Liver (tissue), 9 donors: ENCODE results near the gene ANKRD9. TPM values are rescaled to one million over a fixed set of nuclear protein-coding genes. Genes with fewer than 3 reads are reported as not detected.

Source experiments
- DNase-seq: peaks from one replicate; pipeline ENCODE4 v3.0.0-alpha.2; 2017; ENCODE audit warnings: low spot score
- H3K27ac ChIP-seq, 2 donors: one replicate each; pipeline ENCODE4 v1.7.0; 2013; ENCODE audit warnings: inconsistent platforms in 2 of 2, low read length in 2 of 2, control low read depth in 1 of 2, low read depth in 1 of 2, mild to moderate bottlenecking in 1 of 2
- H3K27me3 ChIP-seq, 4 donors: one replicate each; pipeline versions ENCODE4 v1.6.1 to v1.7.0; 2013; ENCODE audit warnings: low read length in 3 of 4, inconsistent platforms in 1 of 4, mild to moderate bottlenecking in 1 of 4, moderate library complexity in 1 of 4; ENCODE audit not compliant: control insufficient read depth in 4 of 4, insufficient read depth in 4 of 4
- H3K36me3 ChIP-seq, 4 donors: one replicate each; pipeline versions ENCODE4 v1.6.1 to v1.7.0; 2013; ENCODE audit warnings: low read length in 3 of 4, mild to moderate bottlenecking in 3 of 4, low read depth in 1 of 4, moderate library complexity in 1 of 4; ENCODE audit not compliant: control insufficient read depth in 4 of 4, insufficient read depth in 3 of 4
- H3K4me1 ChIP-seq, 4 donors: one replicate each; pipeline versions ENCODE4 v1.6.1 to v1.7.0; 2013; ENCODE audit warnings: low read length in 3 of 4, mild to moderate bottlenecking in 3 of 4, moderate library complexity in 1 of 4; ENCODE audit not compliant: control insufficient read depth in 4 of 4, insufficient read depth in 4 of 4
- H3K4me3 ChIP-seq, 3 donors: one replicate each; pipeline versions ENCODE4 v1.6.1 to v1.7.0; 2013; ENCODE audit warnings: low read length in 3 of 3, control low read depth in 1 of 3, low read depth in 1 of 3, mild to moderate bottlenecking in 1 of 3
- H3K9ac ChIP-seq, 2 donors: one replicate each; pipeline ENCODE4 v1.7.0; 2013; ENCODE audit warnings: low read length in 2 of 2, mild to moderate bottlenecking in 2 of 2, moderate library complexity in 2 of 2, control low read depth in 1 of 2, low read depth in 1 of 2
- H3K9me3 ChIP-seq, 4 donors: one replicate each; pipeline versions ENCODE4 v1.6.1 to v1.7.0; 2013; ENCODE audit warnings: low read length in 3 of 4; ENCODE audit not compliant: control insufficient read depth in 4 of 4
- ATF3 ChIP-seq: IDR thresholded peaks from 2 replicates; pipeline ENCODE4 v1.6.1; 2016; ENCODE audit warnings: antibody characterized with exemption
- CTCF ChIP-seq: fragments of 150-350 bp; IDR thresholded peaks from 2 replicates; pipeline ENCODE4 v1.5.1; 2017; ENCODE audit warnings: improper control_type of control experiment, low read depth, low read length; ENCODE audit not compliant: missing input control
- EGR1 ChIP-seq, 2 donors: IDR thresholded peaks; 2 replicates each; pipeline ENCODE4 v1.6.1; 2016 to 2018; ENCODE audit warnings: antibody characterized with exemption in 2 of 2, low read depth in 2 of 2
- FOXA2 ChIP-seq: IDR thresholded peaks from 2 replicates; pipeline ENCODE4 v1.6.1; 2016; ENCODE audit warnings: antibody characterized with exemption
- GABPA ChIP-seq, 2 donors: IDR thresholded peaks in 1 of 2; conservative IDR thresholded peaks in 1 of 2; 2 replicates each; pipeline ENCODE4 v1.6.1; 2016; ENCODE audit warnings: antibody characterized with exemption in 2 of 2, mild to moderate bottlenecking in 1 of 2, moderate library complexity in 1 of 2
- HNF4A ChIP-seq, 2 donors: conservative IDR thresholded peaks; 2 replicates each; pipeline ENCODE4 v1.6.1; 2016; ENCODE audit warnings: antibody characterized with exemption in 2 of 2, mild to moderate bottlenecking in 2 of 2
- HNF4G ChIP-seq: IDR thresholded peaks from 2 replicates; pipeline ENCODE4 v1.6.1; 2016; ENCODE audit warnings: antibody characterized with exemption
- JUND ChIP-seq, 2 donors: IDR thresholded peaks; 2 replicates each; pipeline ENCODE4 v1.6.1; 2016; ENCODE audit warnings: antibody characterized with exemption in 2 of 2
- MAX ChIP-seq: IDR thresholded peaks from 2 replicates; pipeline ENCODE4 v1.6.1; 2016; ENCODE audit warnings: antibody characterized with exemption
- NR2F2 ChIP-seq: IDR thresholded peaks from 2 replicates; pipeline ENCODE4 v1.6.1; 2016; ENCODE audit warnings: antibody characterized with exemption
- RAD21 ChIP-seq, 2 donors: IDR thresholded peaks; 2 replicates each; pipeline ENCODE4 v1.6.1; 2016; ENCODE audit warnings: antibody characterized with exemption in 2 of 2, mild to moderate bottlenecking in 2 of 2
- RXRA ChIP-seq, 2 donors: IDR thresholded peaks; 2 replicates each; pipeline ENCODE4 v1.6.1; 2017 to 2018; ENCODE audit warnings: antibody characterized with exemption in 2 of 2, mild to moderate bottlenecking in 1 of 2
- TAF1 ChIP-seq: conservative IDR thresholded peaks from 2 replicates; pipeline ENCODE4 v1.6.1; 2016; ENCODE audit warnings: antibody characterized with exemption, mild to moderate bottlenecking
- YY1 ChIP-seq: IDR thresholded peaks from 2 replicates; pipeline ENCODE4 v1.6.1; 2016; ENCODE audit warnings: antibody characterized with exemption, mild to moderate bottlenecking
- ZBTB33 ChIP-seq: IDR thresholded peaks from 2 replicates; pipeline ENCODE4 v1.6.1; 2016; ENCODE audit warnings: antibody characterized with exemption
- WGBS: extraction: QIAGEN DNeasy Blood & Tissue Kit; methylation state at CpG from one replicate; pipeline ENCODE4 v1.1.7; 2013; 5-methylcytosine and 5-hydroxymethylcytosine counted together
- polyA plus RNA-seq, 2 donors: library from polyadenylated mRNA; stranded (reverse) in 1 of 2; unstranded in 1 of 2; fragments of 200-250 nt in 1 of 2; fragments of >200 nt in 1 of 2; fragmentation: Nextera tagmentation in 1 of 2; extraction: Ambion mirVana in 1 of 2; gene quantifications; one replicate each; pipeline versions ENCODE4 v1.2.1 to v1.2.3, GENCODE V29; 2013 to 2015
- total RNA-seq, 2 donors: library from RNA; depleted of rRNA; stranded (reverse); fragments of >200 nt; gene quantifications; one replicate each; pipeline ENCODE4 v1.2.3, GENCODE V29; 2014
- donor health status: healthy.
- donor health status: healthy.
- donor health status: healthy.
- donor health status: healthy.
- donor health status: healthy.

The ANKRD9 gene
- total and polyA plus RNA-seq, 4 donors: 1.5 to 67.5 (median 7.5) TPM

GRCh38 chr14:102492531-102492910 is 17.1 kb downstream of the ANKRD9 start (continued):
- TF ChIP-seq CTCF (no peak), RXRA (IDR thresholded peaks at IDR 0.05) (no peak)

GRCh38 chr14:102491786-102492530 is 17.6 kb downstream of the ANKRD9 start:
- no peak overlapping the region for H3K9ac ChIP-seq
- H3K9me3 ChIP-seq: no peaks in the 10 kb centered on the region
- no peak overlapping the region for H3K27ac ChIP-seq
- H3K27me3 ChIP-seq: no peaks in the 10 kb centered on the region
- no peak for TF ChIP-seq FOXA2
- no peak for TF ChIP-seq MAX
- H3K36me3 ChIP-seq: no peaks in the 10 kb centered on the region
- no peak for DNase-seq
- H3K4me1 ChIP-seq: no peaks in the 10 kb centered on the region
- H3K4me3 ChIP-seq: no peak overlapping the region
- WGBS: 95% methylated on average over 7 of the region's 7 CpGs

- Histone ChIP-seq H3K27ac (no peak overlapping the region), H3K36me3 (no peaks in the 10 kb centered on the region)
Measured at GRCh38 chr14:102491366-102491765, 18.2 kb downstream of the ANKRD9 start.

More at GRCh38 chr14:102491366-102491765, 18.2 kb downstream of the ANKRD9 start:
- H3K4me1 ChIP-seq: no peaks in the 10 kb centered on the region
- no peak overlapping the region for H3K4me3 ChIP-seq
- H3K9ac ChIP-seq: no peak overlapping the region
- DNase-seq: no peak
- no peak for TF ChIP-seq HNF4G
- no peak for TF ChIP-seq JUND (IDR thresholded peaks at IDR 0.05)
- no peak for TF ChIP-seq EGR1 (IDR thresholded peaks at IDR 0.05; ENCODE audit: low read depth in 2 of 2)
- no peak for TF ChIP-seq TAF1
- TF ChIP-seq RAD21 (IDR thresholded peaks at IDR 0.05): no peak
- TF ChIP-seq FOXA2: no peak
- TF ChIP-seq GABPA (IDR thresholded peaks at IDR 0.05 in 1 of 2, conservative IDR thresholded peaks at IDR 0.05 in 1 of 2): no peak
- TF ChIP-seq HNF4A (conservative IDR thresholded peaks at IDR 0.05): no peak
- TF ChIP-seq NR2F2: no peak
- no peak for TF ChIP-seq YY1
- no peak for TF ChIP-seq MAX
- TF ChIP-seq ZBTB33: no peak
- no peak for TF ChIP-seq ATF3
- H3K27me3 ChIP-seq: no peaks in the 10 kb centered on the region
- WGBS: 91% methylated on average over 3 of the region's 3 CpGs
- H3K9me3 ChIP-seq: no peaks in the 10 kb centered on the region
